Activated naive CD4-positive, alpha-beta T cell treated with anti-CD3 and anti-CD28 coated beads, Interleukin-2, amount 10 ng/mL, durations not matched to agents 7 days and 5 days (primary cell): Measurements from ENCODE around the gene SCGB2B2.
"Not testable (repeated sequence)": the region's sequence is repeated elsewhere in the genome, so short reads cannot be mapped to it uniquely, and the experiment has no call there.

ENCODE experiments used
- CTCF ChIA-PET: fragments of 350-600 bp; sonication (Branson Sonifier 250); formaldehyde crosslinking; loops from one replicate; lab custom pipeline; 2021; ENCODE audit warnings: antibody characterized with exemption; lab: Charles Lee
- DNase-seq: peaks from one replicate; pipeline ENCODE4 v3.0.0-alpha.2; 2020
- H3K27ac Mint-ChIP-seq: one replicate; pipeline ENCODE4 v1.8.0; 2021; ENCODE audit warnings: mild to moderate bottlenecking, moderate library complexity, mixed read lengths
- H3K27me3 Mint-ChIP-seq: one replicate; pipeline ENCODE4 v1.8.0; 2021; ENCODE audit warnings: mild to moderate bottlenecking, mixed read lengths
- H3K36me3 Mint-ChIP-seq: one replicate; pipeline ENCODE4 v1.8.0; 2021; ENCODE audit warnings: mixed read lengths
- H3K4me1 Mint-ChIP-seq: one replicate; pipeline ENCODE4 v1.8.0; 2021; ENCODE audit warnings: mixed read lengths
- H3K4me3 Mint-ChIP-seq: one replicate; pipeline ENCODE4 v1.8.0; 2021; ENCODE audit warnings: mild to moderate bottlenecking, moderate library complexity, mixed read lengths
- H3K9me3 Mint-ChIP-seq: one replicate; pipeline ENCODE4 v1.8.0; 2021; ENCODE audit warnings: mixed read lengths

Gene SCGB2B2

DNA sequence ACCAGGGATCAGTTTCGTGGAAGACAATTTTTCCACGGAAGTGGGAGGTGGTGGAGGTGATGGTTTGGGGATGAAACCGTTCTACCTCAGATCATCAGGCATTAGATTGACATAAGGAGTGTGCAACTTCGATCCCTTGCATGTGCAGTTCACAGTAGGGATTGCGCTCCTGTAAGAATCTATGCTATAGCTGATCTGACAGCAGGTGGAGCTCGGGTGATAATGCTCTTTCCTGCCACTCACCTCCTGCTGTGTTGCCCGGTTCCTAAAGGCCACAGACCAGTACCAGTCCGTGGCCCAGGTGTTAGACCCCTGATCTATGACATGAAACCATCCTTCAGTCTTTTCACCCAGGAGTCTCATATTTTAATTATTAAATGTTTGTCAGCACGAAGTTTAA is 4.5 kb upstream of the SCGB2B2 start:
- no peak for DNase-seq
- H3K27ac Mint-ChIP-seq, result no peak overlapping the region
- CTCF ChIA-PET, result no interaction called here
- peaks cover 65% of the 10 kb centered on the region for H3K9me3 Mint-ChIP-seq
- peaks cover 32% of the 10 kb centered on the region for H3K4me1 Mint-ChIP-seq
- peaks cover 10% of the 10 kb centered on the region for H3K27me3 Mint-ChIP-seq
- H3K4me3 Mint-ChIP-seq, result no peak overlapping the region
- H3K36me3 Mint-ChIP-seq, result peaks cover 83% of the 10 kb centered on the region

DNA sequence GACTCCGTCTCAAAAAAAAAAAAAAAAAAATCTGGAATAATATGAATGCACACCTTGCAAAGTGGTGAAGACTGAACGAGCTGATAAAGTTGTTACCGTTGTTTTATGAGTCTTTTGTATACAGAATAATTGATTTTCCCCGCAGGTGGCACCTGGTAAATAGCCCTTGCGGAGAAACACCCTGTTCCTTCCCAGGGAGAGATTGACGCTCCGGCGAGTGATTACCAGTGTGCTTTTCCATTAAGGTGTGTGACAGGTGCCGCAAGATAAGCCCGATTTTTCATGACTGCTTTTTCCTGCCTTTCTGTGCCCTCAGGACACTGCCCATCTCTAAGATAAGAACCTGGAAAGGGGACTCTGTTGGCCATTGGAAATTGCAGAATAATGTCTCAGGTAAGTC is 1.5 kb upstream of the SCGB2B2 start:
- peaks cover 40% of the 10 kb centered on the region for H3K4me1 Mint-ChIP-seq
- H3K27me3 Mint-ChIP-seq, result peaks cover 10% of the 10 kb centered on the region
- peaks cover 58% of the 10 kb centered on the region for H3K9me3 Mint-ChIP-seq
- peak overlapping the region; percentile 87 for H3K4me3 Mint-ChIP-seq
- H3K36me3 Mint-ChIP-seq, result peaks cover 77% of the 10 kb centered on the region
- DNase-seq, result no peak
- peak overlapping the region; percentile 98 for H3K27ac Mint-ChIP-seq
- CTCF ChIA-PET, result interaction anchor here (1.3 kb wide), 1 partner anchor 17 kb away, joined by 4 read pairs; no protein-coding TSS in a partner anchor

GRCh38 chr19:34678085-34678412 is 1.1 kb upstream of the SCGB2B2 start:
- H3K9me3 Mint-ChIP-seq, result peaks cover 55% of the 10 kb centered on the region
- peak overlapping the region; percentile 87 for H3K4me3 Mint-ChIP-seq
- peaks cover 10% of the 10 kb centered on the region for H3K27me3 Mint-ChIP-seq
- CTCF ChIA-PET, result interaction anchor here (0.9 to 1.3 kb wide), 2 partner anchors 16 to 38 kb away, joined by 3 to 4 read pairs; no protein-coding TSS in a partner anchor
- H3K27ac Mint-ChIP-seq, result peak overlapping the region; percentile 98
- peaks cover 40% of the 10 kb centered on the region for H3K4me1 Mint-ChIP-seq
- DNase-seq, result no peak
- peaks cover 75% of the 10 kb centered on the region for H3K36me3 Mint-ChIP-seq

- DNase-seq, result peak; percentile 96
- Mint-ChIP-seq H3K27me3 (peaks cover 10% of the 10 kb centered on the region), H3K36me3 (peaks cover 70% of the 10 kb centered on the region), H3K4me1 (peaks cover 40% of the 10 kb centered on the region), H3K9me3 (peaks cover 53% of the 10 kb centered on the region), H3K27ac (peak within 1 kb of the TSS; percentile 98), H3K4me3 (peak within 1 kb of the TSS; percentile 87)
- CTCF ChIA-PET, result interaction anchor here (0.9 to 1.0 kb wide), 2 partner anchors 14 to 38 kb away, joined by 3 read pairs; no protein-coding TSS in a partner anchor
Observed at GRCh38 chr19:34677386-34678084, 576 bp upstream of the SCGB2B2 start, which contains the start of gene ZNF302. Gene ZNF302, plus strand, starts transcription at chr19:34677678. Its CDS starts 1,127 bp downstream, at chr19:34678805.

DNA sequence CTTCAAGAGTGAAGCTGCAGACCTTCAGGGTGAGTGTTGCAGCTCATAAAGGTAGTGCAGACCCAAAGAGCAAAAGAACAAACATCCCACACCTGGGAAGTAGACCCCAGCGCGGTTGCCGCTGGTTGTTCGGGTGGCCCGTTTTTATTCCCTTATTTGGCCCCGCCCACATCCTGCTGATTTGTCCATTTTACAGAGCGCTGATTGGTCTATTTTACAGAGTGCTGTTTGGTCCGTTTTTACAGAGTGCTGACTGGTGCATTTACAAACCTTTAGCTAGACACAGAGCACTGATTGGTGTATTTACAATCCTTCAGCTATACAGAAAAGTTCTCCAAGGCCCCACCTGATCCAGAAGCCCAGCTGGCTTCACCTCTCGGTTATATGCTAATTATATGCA is 1.0 kb downstream of the SCGB2B2 start:
- CTCF ChIA-PET, result interaction anchor here (0.8 to 1.4 kb wide), 3 partner anchors 13 to 58 kb away, joined by 3 read pairs; no protein-coding TSS in a partner anchor
- no peak for DNase-seq
- Mint-ChIP-seq H3K27me3 (peaks cover 10% of the 10 kb centered on the region), H3K9me3 (peaks cover 45% of the 10 kb centered on the region), H3K4me1 (peaks cover 40% of the 10 kb centered on the region), H3K4me3 (no peak overlapping the region), H3K27ac (peak overlapping the region; percentile 21), H3K36me3 (peaks cover 54% of the 10 kb centered on the region)

DNA sequence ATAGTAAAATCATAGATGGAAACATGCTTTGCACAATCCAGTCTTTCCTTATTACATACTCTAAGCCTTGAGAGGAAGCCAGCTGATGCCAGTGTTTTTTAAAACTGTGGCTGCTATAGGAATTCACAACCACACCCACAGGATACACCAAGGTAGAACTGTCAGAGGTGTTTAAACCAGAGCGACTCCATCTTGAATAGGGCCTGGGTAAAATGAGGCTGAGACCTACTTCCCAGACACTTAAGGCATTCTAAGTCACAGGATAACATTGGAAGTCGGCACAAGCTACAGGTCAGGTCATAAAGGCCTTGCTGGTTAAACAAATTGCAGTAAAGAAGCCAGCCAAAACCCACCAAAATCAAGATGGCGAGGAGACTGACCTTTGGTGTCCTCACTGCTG is 1.7 kb downstream of the SCGB2B2 start:
- Mint-ChIP-seq H3K27ac (no peak overlapping the region), H3K4me3 (no peak overlapping the region), H3K27me3 (peaks cover 10% of the 10 kb centered on the region), H3K4me1 (peaks cover 39% of the 10 kb centered on the region), H3K36me3 (peaks cover 48% of the 10 kb centered on the region), H3K9me3 (peaks cover 40% of the 10 kb centered on the region)
- no peak for DNase-seq
- CTCF ChIA-PET, result interaction anchor here (1.4 kb wide), 1 partner anchor 58 kb away, joined by 3 read pairs; no protein-coding TSS in a partner anchor

GRCh38 chr19:34673590-34673989 is 3.4 kb downstream of the SCGB2B2 start:
- peaks cover 31% of the 10 kb centered on the region for H3K36me3 Mint-ChIP-seq
- H3K27me3 Mint-ChIP-seq, result peaks cover 10% of the 10 kb centered on the region
- H3K4me1 Mint-ChIP-seq, result peaks cover 25% of the 10 kb centered on the region
- DNase-seq, result no peak
- no peak overlapping the region for H3K27ac Mint-ChIP-seq
- H3K4me3 Mint-ChIP-seq, result no peak overlapping the region
- peaks cover 25% of the 10 kb centered on the region for H3K9me3 Mint-ChIP-seq
- CTCF ChIA-PET, result no interaction called here

GRCh38 chr19:34671972-34672371 is 5.0 kb downstream of the SCGB2B2 start:
- Mint-ChIP-seq H3K27me3 (peaks cover 4% of the 10 kb centered on the region), H3K36me3 (peaks cover 21% of the 10 kb centered on the region), H3K9me3 (peaks cover 22% of the 10 kb centered on the region), H3K4me1 (peaks cover 20% of the 10 kb centered on the region), H3K27ac (no peak overlapping the region), H3K4me3 (no peak overlapping the region)
- CTCF ChIA-PET, result no interaction called here
- DNase-seq, result no peak

DNA sequence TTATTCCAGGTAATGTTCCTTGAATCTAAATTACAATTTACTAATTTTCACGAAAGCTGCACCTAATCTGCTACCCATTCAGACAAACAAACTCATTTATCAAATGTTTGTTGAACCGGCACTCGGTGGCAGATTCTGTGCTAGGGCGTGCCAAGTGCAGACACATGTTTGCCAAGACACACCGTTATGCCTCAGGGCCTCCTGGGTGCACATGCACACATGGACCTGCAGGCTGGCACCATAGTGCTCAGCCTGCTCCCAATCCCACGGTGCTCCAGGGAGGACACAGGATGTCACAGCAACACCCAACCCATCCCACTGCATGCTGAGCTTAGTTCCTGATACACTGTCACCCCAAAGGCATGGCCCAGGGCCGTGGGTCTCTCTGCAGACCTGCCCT is 7.7 kb downstream of the SCGB2B2 start:
- H3K27me3 Mint-ChIP-seq, result no peaks in the 10 kb centered on the region
- H3K9me3 Mint-ChIP-seq, result peaks cover 11% of the 10 kb centered on the region
- peaks cover 10% of the 10 kb centered on the region for H3K4me1 Mint-ChIP-seq
- peaks cover 11% of the 10 kb centered on the region for H3K36me3 Mint-ChIP-seq
- H3K4me3 Mint-ChIP-seq, result no peak overlapping the region
- CTCF ChIA-PET, result no interaction called here
- DNase-seq, result no peak
- no peak overlapping the region for H3K27ac Mint-ChIP-seq

DNA sequence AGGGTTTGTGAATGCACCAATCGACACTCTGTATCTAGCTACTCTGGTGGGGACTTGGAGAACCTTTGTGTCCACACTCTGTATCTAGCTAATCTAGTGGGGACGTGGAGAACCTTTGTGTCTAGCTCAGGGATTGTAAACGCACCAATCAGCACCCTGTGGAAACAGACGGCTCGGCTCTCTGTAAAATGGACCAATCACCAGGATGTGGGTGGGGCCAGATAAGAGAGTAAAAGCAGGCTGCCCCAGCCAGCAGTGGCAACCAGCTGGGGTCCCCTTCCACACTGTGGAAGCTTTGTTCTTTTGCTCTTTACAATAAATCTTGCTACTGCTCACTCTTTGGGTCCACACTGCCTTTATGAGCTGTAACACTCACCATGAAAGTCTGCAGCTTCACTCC is 8.3 kb downstream of the SCGB2B2 start:
- H3K27me3 Mint-ChIP-seq, result not testable (repeated sequence)

DNA sequence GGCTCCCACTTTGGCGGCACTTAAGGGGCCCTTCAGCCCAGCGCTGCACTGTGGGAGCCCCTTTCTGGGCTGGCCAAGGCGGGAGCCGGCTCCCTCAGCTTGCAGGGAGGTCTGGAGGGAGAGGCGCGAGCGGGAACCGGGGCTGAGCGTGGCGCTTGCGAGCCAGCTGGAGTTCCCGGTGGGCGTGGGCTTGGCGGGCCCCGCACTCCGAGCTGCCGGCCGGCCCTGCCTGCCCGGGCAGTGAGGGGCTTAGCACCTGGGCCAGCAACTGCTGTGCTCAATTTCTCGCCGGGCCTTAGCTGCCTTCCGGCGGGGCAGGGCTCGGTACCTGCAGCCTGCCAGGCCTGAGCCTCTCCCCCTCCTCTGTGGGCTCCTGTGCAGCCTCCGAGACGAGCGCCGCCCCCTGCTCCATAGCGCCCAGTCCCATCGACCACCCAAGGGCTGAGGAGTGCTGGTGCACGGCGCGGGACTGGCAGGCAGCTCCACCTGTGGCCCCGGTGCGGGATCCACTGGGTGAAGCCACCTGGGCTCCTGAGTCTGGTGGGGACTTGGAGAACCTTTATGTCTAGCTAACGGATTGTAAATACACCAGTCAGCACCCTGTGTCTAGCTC is 8.8 kb downstream of the SCGB2B2 start:
- not testable (repeated sequence) for H3K27ac Mint-ChIP-seq, H3K27me3 Mint-ChIP-seq, DNase-seq, H3K9me3 Mint-ChIP-seq, H3K4me3 Mint-ChIP-seq, H3K36me3 Mint-ChIP-seq
- CTCF ChIA-PET, result interaction anchor here (1.2 kb wide), 1 partner anchor 28 kb away, joined by 3 read pairs; no protein-coding TSS in a partner anchor
- H3K4me1 Mint-ChIP-seq, result peaks cover 15% of the 10 kb centered on the region

More for the DNA sequence above, 8.3 kb downstream of the SCGB2B2 start:
- DNase-seq, H3K9me3 Mint-ChIP-seq, H3K36me3 Mint-ChIP-seq, H3K4me3 Mint-ChIP-seq: not testable (repeated sequence)
- CTCF ChIA-PET, result interaction anchor here (1.2 kb wide), 1 partner anchor 29 kb away, joined by 3 read pairs; no protein-coding TSS in a partner anchor
- Mint-ChIP-seq H3K27ac (peak overlapping the region; percentile 7), H3K4me1 (peaks cover 10% of the 10 kb centered on the region)

DNA sequence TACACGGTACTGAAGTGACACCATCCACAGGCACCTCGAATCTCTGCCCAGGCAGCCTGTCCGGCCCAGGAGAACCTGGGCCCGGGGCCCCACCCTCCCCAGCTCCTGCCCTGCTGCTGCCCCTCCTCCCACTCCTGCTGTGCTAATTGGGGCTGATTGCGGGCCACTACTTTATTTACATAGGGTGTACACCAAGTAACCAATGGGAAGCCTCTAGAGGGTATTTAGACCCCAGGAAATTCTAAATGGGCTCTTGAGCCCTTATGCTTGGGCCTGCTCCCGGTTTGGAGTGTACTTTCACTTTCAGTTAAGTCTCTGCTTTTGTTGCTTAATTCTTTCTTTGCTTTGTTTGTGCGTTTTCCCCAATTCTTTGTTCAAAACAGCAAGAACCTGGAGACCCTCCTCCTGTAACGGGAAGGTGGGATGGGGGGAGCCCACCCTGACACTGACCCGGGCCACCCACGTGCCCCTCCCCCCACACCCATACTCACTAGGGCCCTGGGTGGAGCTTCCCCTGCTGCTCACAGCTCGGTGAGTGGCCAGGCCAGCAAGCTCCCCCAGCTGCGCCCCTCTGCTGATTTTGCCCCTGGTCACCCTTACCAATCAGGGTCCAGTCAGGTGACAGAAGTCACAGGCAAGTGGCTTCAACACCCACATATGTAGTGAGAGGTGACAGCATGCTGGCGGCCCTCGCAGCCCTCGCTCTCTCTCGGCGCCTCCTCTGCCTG is 9.4 kb downstream of the SCGB2B2 start:
- CTCF ChIA-PET, result interaction anchor here (1.2 kb wide), 1 partner anchor 27 kb away, joined by 3 read pairs; no protein-coding TSS in a partner anchor
- Mint-ChIP-seq H3K27me3 (no peaks in the 10 kb centered on the region), H3K36me3 (peaks cover 6% of the 10 kb centered on the region), H3K27ac (peak overlapping the region; percentile 89), H3K4me3 (peak overlapping the region; percentile 31), H3K9me3 (peaks cover 7% of the 10 kb centered on the region), H3K4me1 (peaks cover 21% of the 10 kb centered on the region)
- DNase-seq, result no peak

GRCh38 chr19:34666958-34667265 is 10.0 kb downstream of the SCGB2B2 start:
- CTCF ChIA-PET, result no interaction called here
- peaks cover 7% of the 10 kb centered on the region for H3K9me3 Mint-ChIP-seq
- no peak overlapping the region for H3K4me3 Mint-ChIP-seq
- peaks cover 6% of the 10 kb centered on the region for H3K36me3 Mint-ChIP-seq
- peak overlapping the region; percentile 89 for H3K27ac Mint-ChIP-seq
- no peak for DNase-seq
- no peaks in the 10 kb centered on the region for H3K27me3 Mint-ChIP-seq
- peaks cover 21% of the 10 kb centered on the region for H3K4me1 Mint-ChIP-seq
